Smooth muscle cell (in vitro differentiated cells): ENCODE results near the gene KIRREL3. TPM values are rescaled to one million over a fixed set of nuclear protein-coding genes. Genes with fewer than 3 reads are reported as not detected.

ENCODE experiments used
- DNase-seq: peaks from one replicate; lab custom pipeline; 2025; ENCODE audit not compliant: unreplicated experiment; lab: John Stamatoyannopoulos, UW
- H2AFZ ChIP-seq: fragments of 200-600 bp; sonication (generic); 2 replicates; pipeline ENCODE4 v1.6.0; 2016; ENCODE audit warnings: antibody characterized with exemption, low read depth, mild to moderate bottlenecking
- H3F3A ChIP-seq: fragments of 200-600 bp; sonication (generic); 2 replicates; pipeline ENCODE4 v1.6.0; 2017; ENCODE audit warnings: antibody characterized with exemption, low read depth
- H3K27ac ChIP-seq: fragments of 200-600 bp; sonication (generic); 2 replicates; pipeline ENCODE4 v1.5.1; 2016; ENCODE audit warnings: low read depth, mild to moderate bottlenecking
- H3K27me3 ChIP-seq: fragments of 200-600 bp; sonication (generic); 2 replicates; pipeline ENCODE4 v1.6.1; 2016; ENCODE audit warnings: low read depth, mild to moderate bottlenecking
- H3K36me3 ChIP-seq: fragments of 200-600 bp; sonication (generic); 2 replicates; pipeline ENCODE4 v1.5.1; 2016; ENCODE audit warnings: low read depth
- H3K4me1 ChIP-seq: fragments of 200-600 bp; sonication (generic); 2 replicates; pipeline ENCODE4 v1.5.1; 2016; ENCODE audit warnings: low read depth
- H3K4me2 ChIP-seq: fragments of 200-600 bp; sonication (generic); 2 replicates; pipeline ENCODE4 v1.6.0; 2016; ENCODE audit warnings: mild to moderate bottlenecking
- H3K4me3 ChIP-seq: fragments of 200-600 bp; sonication (generic); 2 replicates; pipeline ENCODE4 v1.5.1; 2016; ENCODE audit warnings: mild to moderate bottlenecking
- H3K79me2 ChIP-seq: fragments of 200-600 bp; sonication (generic); 2 replicates; pipeline ENCODE4 v1.6.0; 2016; ENCODE audit warnings: low read depth, mild to moderate bottlenecking
- H3K9ac ChIP-seq: fragments of 200-600 bp; sonication (generic); 2 replicates; pipeline ENCODE4 v1.6.0; 2016; ENCODE audit warnings: low read depth
- H3K9me3 ChIP-seq: fragments of 200-600 bp; sonication (generic); replicated peaks from 2 replicates; pipeline ENCODE4 v1.5.1; 2016; ENCODE audit warnings: low read depth
- H4K20me1 ChIP-seq: fragments of 200-600 bp; sonication (generic); 2 replicates; pipeline ENCODE4 v1.6.0; 2016; ENCODE audit warnings: low read depth
- CTCF ChIP-seq: fragments of 200-600 bp; sonication (generic); IDR thresholded peaks from 2 replicates; pipeline ENCODE4 v1.5.1; 2017; ENCODE audit warnings: borderline replicate concordance, mild to moderate bottlenecking, antibody characterized with exemption; ENCODE audit not compliant: insufficient read depth, poor library complexity, severe bottlenecking
- WGBS: methylation state at CpG from one replicate; pipeline ENCODE4 v1.1.7; 2016; ENCODE audit warnings: low lambda C conversion rate; 5-methylcytosine and 5-hydroxymethylcytosine counted together
- polyA plus RNA-seq: library from polyadenylated mRNA; unstranded; fragments of >200 nt; fragmentation: Nextera tagmentation; extraction: Ambion mirVana; gene quantifications from 2 replicates; pipeline ENCODE4 v1.2.1, GENCODE V29; 2016
- total RNA-seq: library from RNA; depleted of rRNA; stranded (reverse); fragments of >200 nt; gene quantifications from 2 replicates; pipeline ENCODE4 v1.2.3, GENCODE V29; 2014

KIRREL3 gene
- total and polyA plus RNA-seq, 2 experiments from 2014 or later, result 1.2 TPM; not detected in 1

GRCh38 chr11:126596474-126596873, 404.1 kb downstream of the KIRREL3 start:
- Histone ChIP-seq H3K79me2 (no peaks in the 10 kb centered on the region), H3K4me3 (no peak overlapping the region), H3K9ac (no peak overlapping the region), H2AFZ (no peak overlapping the region), H4K20me1 (no peaks in the 10 kb centered on the region), H3K4me2 (no peak overlapping the region), H3K36me3 (no peaks in the 10 kb centered on the region), H3K9me3 (no peaks in the 10 kb centered on the region), H3F3A (no peaks in the 10 kb centered on the region), H3K27me3 (peaks cover 5% of the 10 kb centered on the region), H3K27ac (no peak overlapping the region), H3K4me1 (peaks cover 15% of the 10 kb centered on the region)
- 90% methylated on average over 3 of the region's 3 CpGs for whole genome bisulfite sequencing
- TF ChIP-seq CTCF, result no peak
- no peak for DNase-seq

GRCh38 chr11:126595560-126595959, 405.0 kb downstream of the KIRREL3 start:
- Histone ChIP-seq H3K4me2 (no peak overlapping the region), H4K20me1 (no peaks in the 10 kb centered on the region), H3K27ac (no peak overlapping the region), H3K9ac (no peak overlapping the region), H3K4me1 (peaks cover 10% of the 10 kb centered on the region), H3K4me3 (no peak overlapping the region), H3K79me2 (no peaks in the 10 kb centered on the region), H3K36me3 (no peaks in the 10 kb centered on the region), H3K27me3 (peaks cover 5% of the 10 kb centered on the region), H3F3A (no peaks in the 10 kb centered on the region), H3K9me3 (no peaks in the 10 kb centered on the region), H2AFZ (no peak overlapping the region)
- WGBS, result 87% methylated on average over 3 of the region's 3 CpGs
- no peak for TF ChIP-seq CTCF
- no peak for DNase-seq

- H3K79me2 ChIP-seq, result no peaks in the 10 kb centered on the region
- no peak overlapping the region for H3K4me3 ChIP-seq
These were observed 405.6 kb downstream of the KIRREL3 start for GRCh38 chr11:126594921-126595367.

More at GRCh38 chr11:126594921-126595367, 405.6 kb downstream of the KIRREL3 start:
- TF ChIP-seq CTCF, result no peak
- Histone ChIP-seq H3K27me3 (peaks cover 3% of the 10 kb centered on the region), H3K36me3 (no peaks in the 10 kb centered on the region), H3F3A (no peaks in the 10 kb centered on the region), H3K4me2 (no peak overlapping the region), H4K20me1 (no peaks in the 10 kb centered on the region), H2AFZ (no peak overlapping the region), H3K9me3 (no peaks in the 10 kb centered on the region), H3K4me1 (peaks cover 6% of the 10 kb centered on the region), H3K9ac (no peak overlapping the region), H3K27ac (no peak overlapping the region)
- 91% methylated on average over 9 of the region's 9 CpGs for WGBS
- no peak for DNase-seq
